Liver (tissue), 9 donors: ENCODE results near the gene ODAD3. TPM values are rescaled to one million over a fixed set of nuclear protein-coding genes. Genes with fewer than 3 reads are reported as not detected.

Experiments
- DNase-seq: peaks from one replicate; pipeline ENCODE4 v3.0.0-alpha.2; 2017; ENCODE audit warnings: low spot score
- H3K27ac ChIP-seq, 2 donors: one replicate each; pipeline ENCODE4 v1.7.0; 2013; ENCODE audit warnings: inconsistent platforms in 2 of 2, low read length in 2 of 2, control low read depth in 1 of 2, low read depth in 1 of 2, mild to moderate bottlenecking in 1 of 2
- H3K27me3 ChIP-seq, 4 donors: one replicate each; pipeline versions ENCODE4 v1.6.1 to v1.7.0; 2013; ENCODE audit warnings: low read length in 3 of 4, inconsistent platforms in 1 of 4, mild to moderate bottlenecking in 1 of 4, moderate library complexity in 1 of 4; ENCODE audit not compliant: control insufficient read depth in 4 of 4, insufficient read depth in 4 of 4
- H3K36me3 ChIP-seq, 4 donors: one replicate each; pipeline versions ENCODE4 v1.6.1 to v1.7.0; 2013; ENCODE audit warnings: low read length in 3 of 4, mild to moderate bottlenecking in 3 of 4, low read depth in 1 of 4, moderate library complexity in 1 of 4; ENCODE audit not compliant: control insufficient read depth in 4 of 4, insufficient read depth in 3 of 4
- H3K4me1 ChIP-seq, 4 donors: one replicate each; pipeline versions ENCODE4 v1.6.1 to v1.7.0; 2013; ENCODE audit warnings: low read length in 3 of 4, mild to moderate bottlenecking in 3 of 4, moderate library complexity in 1 of 4; ENCODE audit not compliant: control insufficient read depth in 4 of 4, insufficient read depth in 4 of 4
- H3K4me3 ChIP-seq, 3 donors: one replicate each; pipeline versions ENCODE4 v1.6.1 to v1.7.0; 2013; ENCODE audit warnings: low read length in 3 of 3, control low read depth in 1 of 3, low read depth in 1 of 3, mild to moderate bottlenecking in 1 of 3
- H3K9ac ChIP-seq, 2 donors: one replicate each; pipeline ENCODE4 v1.7.0; 2013; ENCODE audit warnings: low read length in 2 of 2, mild to moderate bottlenecking in 2 of 2, moderate library complexity in 2 of 2, control low read depth in 1 of 2, low read depth in 1 of 2
- H3K9me3 ChIP-seq, 4 donors: one replicate each; pipeline versions ENCODE4 v1.6.1 to v1.7.0; 2013; ENCODE audit warnings: low read length in 3 of 4; ENCODE audit not compliant: control insufficient read depth in 4 of 4
- ATF3 ChIP-seq: IDR thresholded peaks from 2 replicates; pipeline ENCODE4 v1.6.1; 2016; ENCODE audit warnings: antibody characterized with exemption
- EGR1 ChIP-seq, 2 donors: IDR thresholded peaks; 2 replicates each; pipeline ENCODE4 v1.6.1; 2016 to 2018; ENCODE audit warnings: antibody characterized with exemption in 2 of 2, low read depth in 2 of 2
- FOXA1 ChIP-seq: IDR thresholded peaks from 2 replicates; pipeline ENCODE4 v1.6.1; 2016; ENCODE audit warnings: antibody characterized with exemption
- FOXA2 ChIP-seq: IDR thresholded peaks from 2 replicates; pipeline ENCODE4 v1.6.1; 2016; ENCODE audit warnings: antibody characterized with exemption
- GABPA ChIP-seq, 2 donors: IDR thresholded peaks in 1 of 2; conservative IDR thresholded peaks in 1 of 2; 2 replicates each; pipeline ENCODE4 v1.6.1; 2016; ENCODE audit warnings: antibody characterized with exemption in 2 of 2, mild to moderate bottlenecking in 1 of 2, moderate library complexity in 1 of 2
- HNF4A ChIP-seq, 2 donors: conservative IDR thresholded peaks; 2 replicates each; pipeline ENCODE4 v1.6.1; 2016; ENCODE audit warnings: antibody characterized with exemption in 2 of 2, mild to moderate bottlenecking in 2 of 2
- HNF4G ChIP-seq: IDR thresholded peaks from 2 replicates; pipeline ENCODE4 v1.6.1; 2016; ENCODE audit warnings: antibody characterized with exemption
- JUND ChIP-seq, 2 donors: IDR thresholded peaks; 2 replicates each; pipeline ENCODE4 v1.6.1; 2016; ENCODE audit warnings: antibody characterized with exemption in 2 of 2
- NR2F2 ChIP-seq: IDR thresholded peaks from 2 replicates; pipeline ENCODE4 v1.6.1; 2016; ENCODE audit warnings: antibody characterized with exemption
- RAD21 ChIP-seq, 2 donors: IDR thresholded peaks; 2 replicates each; pipeline ENCODE4 v1.6.1; 2016; ENCODE audit warnings: antibody characterized with exemption in 2 of 2, mild to moderate bottlenecking in 2 of 2
- REST ChIP-seq: IDR thresholded peaks from 2 replicates; pipeline ENCODE4 v1.6.1; 2016; ENCODE audit warnings: antibody characterized with exemption, mild to moderate bottlenecking
- RXRA ChIP-seq, 2 donors: IDR thresholded peaks; 2 replicates each; pipeline ENCODE4 v1.6.1; 2017 to 2018; ENCODE audit warnings: antibody characterized with exemption in 2 of 2, mild to moderate bottlenecking in 1 of 2
- SP1 ChIP-seq: IDR thresholded peaks from 2 replicates; pipeline ENCODE4 v1.6.1; 2018; ENCODE audit warnings: antibody characterized with exemption, mild to moderate bottlenecking
- TAF1 ChIP-seq: conservative IDR thresholded peaks from 2 replicates; pipeline ENCODE4 v1.6.1; 2016; ENCODE audit warnings: antibody characterized with exemption, mild to moderate bottlenecking
- YY1 ChIP-seq: IDR thresholded peaks from 2 replicates; pipeline ENCODE4 v1.6.1; 2016; ENCODE audit warnings: antibody characterized with exemption, mild to moderate bottlenecking
- ZBTB33 ChIP-seq: IDR thresholded peaks from 2 replicates; pipeline ENCODE4 v1.6.1; 2016; ENCODE audit warnings: antibody characterized with exemption
- WGBS: extraction: QIAGEN DNeasy Blood & Tissue Kit; methylation state at CpG from one replicate; pipeline ENCODE4 v1.1.7; 2013; 5-methylcytosine and 5-hydroxymethylcytosine counted together
- polyA plus RNA-seq, 2 donors: library from polyadenylated mRNA; stranded (reverse) in 1 of 2; unstranded in 1 of 2; fragments of 200-250 nt in 1 of 2; fragments of >200 nt in 1 of 2; fragmentation: Nextera tagmentation in 1 of 2; extraction: Ambion mirVana in 1 of 2; gene quantifications; one replicate each; pipeline versions ENCODE4 v1.2.1 to v1.2.3, GENCODE V29; 2013 to 2015
- total RNA-seq, 2 donors: library from RNA; depleted of rRNA; stranded (reverse); fragments of >200 nt; gene quantifications; one replicate each; pipeline ENCODE4 v1.2.3, GENCODE V29; 2014
- TF ChIP-seq, protein P1 (sequence below): IDR thresholded peaks from 2 replicates; pipeline ENCODE4 v1.6.1; 2016; ENCODE audit warnings: antibody characterized with exemption
- TF ChIP-seq, protein P2 (sequence below): fragments of 150-350 bp; IDR thresholded peaks from 2 replicates; pipeline ENCODE4 v1.5.1; 2017; ENCODE audit warnings: improper control_type of control experiment, low read depth, low read length; ENCODE audit not compliant: missing input control
- donor health status: healthy.
- donor health status: healthy.
- donor health status: healthy.
- donor health status: healthy.
- donor health status: healthy.

Gene ODAD3
- total and polyA plus RNA-seq, 4 donors, result 0.08 to 0.46 (median 0.21) TPM; not detected in 1

GRCh38 chr19:11483366-11484111, 48.6 kb upstream of the ODAD3 start:
- peaks cover 0 to 5% (median 0%) of the 10 kb centered on the region in 4 donors for H3K36me3 ChIP-seq
- 85% methylated on average over 57 of the region's 57 CpGs for WGBS
- no peak overlapping the region for H3K27ac ChIP-seq
- no peak overlapping the region for H3K4me3 ChIP-seq
- H3K27me3 ChIP-seq, result peaks cover 0 to 3% (median 0%) of the 10 kb centered on the region in 4 donors
- no peak for DNase-seq
- H3K4me1 ChIP-seq, result peaks cover 14 to 25% (median 17%) of the 10 kb centered on the region in 4 donors
- TF ChIP-seq, protein P1, sequence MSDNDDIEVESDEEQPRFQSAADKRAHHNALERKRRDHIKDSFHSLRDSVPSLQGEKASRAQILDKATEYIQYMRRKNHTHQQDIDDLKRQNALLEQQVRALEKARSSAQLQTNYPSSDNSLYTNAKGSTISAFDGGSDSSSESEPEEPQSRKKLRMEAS, result no peak
- TF ChIP-seq HNF4G (no peak), HNF4A (conservative IDR thresholded peaks at IDR 0.05) (no peak), GABPA (IDR thresholded peaks at IDR 0.05 in 1 of 2, conservative IDR thresholded peaks at IDR 0.05 in 1 of 2) (no peak), ATF3 (no peak), YY1 (no peak), EGR1 (IDR thresholded peaks at IDR 0.05; ENCODE audit: low read depth in 2 of 2) (no peak), TAF1 (no peak), REST (no peak), FOXA2 (no peak), NR2F2 (no peak), FOXA1 (no peak), RAD21 (IDR thresholded peaks at IDR 0.05) (no peak), ZBTB33 (no peak), SP1 (no peak), JUND (IDR thresholded peaks at IDR 0.05) (no peak), RXRA (IDR thresholded peaks at IDR 0.05) (no peak)
- TF ChIP-seq, protein P2, sequence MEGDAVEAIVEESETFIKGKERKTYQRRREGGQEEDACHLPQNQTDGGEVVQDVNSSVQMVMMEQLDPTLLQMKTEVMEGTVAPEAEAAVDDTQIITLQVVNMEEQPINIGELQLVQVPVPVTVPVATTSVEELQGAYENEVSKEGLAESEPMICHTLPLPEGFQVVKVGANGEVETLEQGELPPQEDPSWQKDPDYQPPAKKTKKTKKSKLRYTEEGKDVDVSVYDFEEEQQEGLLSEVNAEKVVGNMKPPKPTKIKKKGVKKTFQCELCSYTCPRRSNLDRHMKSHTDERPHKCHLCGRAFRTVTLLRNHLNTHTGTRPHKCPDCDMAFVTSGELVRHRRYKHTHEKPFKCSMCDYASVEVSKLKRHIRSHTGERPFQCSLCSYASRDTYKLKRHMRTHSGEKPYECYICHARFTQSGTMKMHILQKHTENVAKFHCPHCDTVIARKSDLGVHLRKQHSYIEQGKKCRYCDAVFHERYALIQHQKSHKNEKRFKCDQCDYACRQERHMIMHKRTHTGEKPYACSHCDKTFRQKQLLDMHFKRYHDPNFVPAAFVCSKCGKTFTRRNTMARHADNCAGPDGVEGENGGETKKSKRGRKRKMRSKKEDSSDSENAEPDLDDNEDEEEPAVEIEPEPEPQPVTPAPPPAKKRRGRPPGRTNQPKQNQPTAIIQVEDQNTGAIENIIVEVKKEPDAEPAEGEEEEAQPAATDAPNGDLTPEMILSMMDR, result no peak
- H3K9ac ChIP-seq, result no peak overlapping the region
- no peaks in the 10 kb centered on the region for H3K9me3 ChIP-seq
